Endothelial cell of umbilical vein (primary cell): Measurements from ENCODE around the gene HCST. TPM values are rescaled to one million over a fixed set of nuclear protein-coding genes. Genes with fewer than 3 reads are reported as not detected.

ENCODE experiments used
- BruUV-seq: library from RNA; stranded (reverse); fragments of 400-500 nt; replicated peaks from 2 replicates; lab custom pipeline; 2021; lab: Mats Ljungman, UMichigan
- CTCF ChIA-PET: fragments of 300-600, 350-600 bp; sonication (Branson Sonifier 250); formaldehyde crosslinking; loops from one replicate; lab custom pipeline; 2021; ENCODE audit warnings: antibody characterized with exemption, inconsistent platforms; lab: Charles Lee
- POLR2A ChIA-PET: fragments of 300-600, 350-600 bp; sonication (Branson Sonifier 250); formaldehyde crosslinking; loops from one replicate; lab custom pipeline; 2021; ENCODE audit warnings: antibody characterized with exemption, inconsistent platforms; lab: Charles Lee
- DNase-seq: peaks from one replicate; pipeline ENCODE4 v3.0.0-alpha.2; 2011; ENCODE audit warnings: low read depth, low spot score
- FAIRE-seq: peaks from 2 replicates; lab custom pipeline; 2011; peaks lifted over from hg19 to GRCh38; lab: Jason Lieb, UNC
- H2AFZ ChIP-seq: 2 replicates; pipeline ENCODE4 v1.6.0; 2012; ENCODE audit warnings: low read depth, low read length, control low read depth, inconsistent platforms
- H3K27ac ChIP-seq: 2 replicates; pipeline ENCODE4 v1.5.1; 2011; ENCODE audit warnings: low read depth, mild to moderate bottlenecking, control low read depth, low read length, moderate library complexity; ENCODE audit not compliant: insufficient read depth
- H3K27me3 ChIP-seq, 2 experiments: 2 replicates each; pipeline versions ENCODE4 v1.6.0 to v1.6.1; 2011; ENCODE audit warnings: low read length in 2 of 2, mixed read lengths in 1 of 2; ENCODE audit not compliant: control insufficient read depth in 2 of 2, insufficient read depth in 2 of 2
- H3K36me3 ChIP-seq, 2 experiments: 2 replicates in 1 of 2; 3 replicates in 1 of 2; pipeline ENCODE4 v1.5.1; 2011; ENCODE audit warnings: low read length in 2 of 2, mild to moderate bottlenecking in 1 of 2, moderate library complexity in 1 of 2; ENCODE audit not compliant: control insufficient read depth in 2 of 2, insufficient read depth in 2 of 2; ENCODE audit errors: extremely low read depth in 1 of 2
- H3K4me1 ChIP-seq: 3 replicates; pipeline ENCODE4 v1.5.1; 2011; ENCODE audit warnings: mild to moderate bottlenecking, low read length; ENCODE audit not compliant: control insufficient read depth, insufficient read depth; ENCODE audit errors: extremely low read depth
- H3K4me2 ChIP-seq: 2 replicates; pipeline ENCODE4 v1.6.1; 2011; ENCODE audit warnings: low read length, control low read depth, mixed read lengths; ENCODE audit not compliant: insufficient read depth
- H3K4me3 ChIP-seq, 3 experiments: fragments of 200-600 bp in 1 of 3; sonication (generic), shearing (Covaris generic) in 1 of 3; replicated peaks in 1 of 3; 2 replicates each; pipeline ENCODE4 v1.5.1; 2011 to 2016; ENCODE audit warnings: control low read depth in 3 of 3, low read length in 3 of 3, mild to moderate bottlenecking in 2 of 3, inconsistent platforms in 1 of 3, low read depth in 1 of 3, moderate library complexity in 1 of 3; ENCODE audit not compliant: insufficient read depth in 1 of 3
- H3K79me2 ChIP-seq: 2 replicates; pipeline ENCODE4 v1.6.0; 2012; ENCODE audit warnings: low read length, inconsistent platforms; ENCODE audit not compliant: control insufficient read depth, insufficient read depth
- H3K9ac ChIP-seq: replicated peaks from 2 replicates; pipeline ENCODE3; 2011; ENCODE audit warnings: low read length, control low read depth; ENCODE audit not compliant: insufficient read depth; ENCODE audit errors: extremely low read depth
- H3K9me1 ChIP-seq: replicated peaks from 3 replicates; pipeline ENCODE4 v1.6.0; 2011; ENCODE audit warnings: mild to moderate bottlenecking, low read length; ENCODE audit not compliant: control insufficient read depth, insufficient read depth; ENCODE audit errors: extremely low read depth
- H3K9me3 ChIP-seq: replicated peaks from 2 replicates; pipeline ENCODE4 v1.5.1; 2012; ENCODE audit warnings: low read length, inconsistent platforms; ENCODE audit not compliant: control insufficient read depth, insufficient read depth
- H4K20me1 ChIP-seq: replicated peaks from 2 replicates; pipeline ENCODE3; 2011; ENCODE audit warnings: mild to moderate bottlenecking, low read length; ENCODE audit not compliant: control insufficient read depth, insufficient read depth; ENCODE audit errors: extremely low read depth
- EZH2 ChIP-seq: IDR thresholded peaks from 2 replicates; pipeline ENCODE4 v1.6.1; 2012; ENCODE audit warnings: borderline replicate concordance, low read depth, mild to moderate bottlenecking, moderate library complexity, low read length, inconsistent platforms; ENCODE audit not compliant: severe bottlenecking
- FOS ChIP-seq: IDR thresholded peaks from 2 replicates; pipeline ENCODE4 v1.6.1; 2011; ENCODE audit warnings: mild to moderate bottlenecking, low read length, moderate library complexity, borderline replicate concordance; ENCODE audit not compliant: insufficient read depth
- GATA2 ChIP-seq: IDR thresholded peaks from 2 replicates; pipeline ENCODE4 v1.7.0; 2011; ENCODE audit warnings: low read depth, mild to moderate bottlenecking, moderate library complexity, mixed read lengths, low read length; ENCODE audit not compliant: insufficient read length, insufficient read depth
- JUN ChIP-seq: IDR thresholded peaks from 2 replicates; pipeline ENCODE4 v1.6.1; 2011; ENCODE audit warnings: borderline replicate concordance, low read depth; ENCODE audit not compliant: insufficient read length, insufficient read depth
- MYC ChIP-seq: IDR thresholded peaks from one replicate; pipeline ENCODE4 v1.6.1; 2011; ENCODE audit warnings: mild to moderate bottlenecking, low read depth, low read length
- POLR2A ChIP-seq: IDR thresholded peaks from 2 replicates; pipeline ENCODE4 v1.6.1; 2012; ENCODE audit warnings: low read depth, mild to moderate bottlenecking, control low read depth, low read length
- POLR2AphosphoS5 ChIP-seq: IDR thresholded peaks from 2 replicates; pipeline ENCODE4 v1.6.1; 2012; ENCODE audit warnings: low read depth, mild to moderate bottlenecking, control low read depth, low read length, moderate library complexity; ENCODE audit not compliant: insufficient read depth
- dilution Hi-C: fragments of 300-500 bp; cut with MboI; formaldehyde crosslinking; loops from one replicate; pipeline ENCODE4 v1.15.0; 2019; ENCODE audit warnings: low sequenced_read_pairs; ENCODE audit not compliant: extremely low pct_ligation_motif_present
- intact Hi-C: fragments of 100-400 bp; cut with micrococcal nuclease; formaldehyde crosslinking; loops from one replicate; pipeline ENCODE4 v1.10.0; 2022
- polyA plus RNA-seq, 4 experiments: library from polyadenylated mRNA; depleted of rRNA in 3 of 4; stranded (reverse) in 3 of 4; unstranded in 1 of 4; fragments of >200 nt; gene quantifications; 2 replicates each; pipeline versions ENCODE4 v1.2.1 to v1.2.3, GENCODE V29; 2011 to 2012; ENCODE audit warnings: missing spikeins in 1 of 4
- total RNA-seq: library from RNA; stranded (reverse); gene quantifications from 2 replicates; pipeline ENCODE4 v1.2.3, GENCODE V29; 2021
- TF ChIP-seq, protein P1 (sequence below), 2 donors: IDR thresholded peaks; 1 replicate in 1 of 2; 2 replicates in 1 of 2; pipeline ENCODE4 v1.5.1; 2011; ENCODE audit warnings: low read length in 2 of 2, mild to moderate bottlenecking in 2 of 2, moderate library complexity in 2 of 2, control low read depth in 1 of 2, inconsistent platforms in 1 of 2, low read depth in 1 of 2; ENCODE audit not compliant: insufficient read depth in 1 of 2; ENCODE audit errors: extremely low read depth in 1 of 2
- TF ChIP-seq, protein P2 (sequence below): IDR thresholded peaks from 2 replicates; pipeline ENCODE4 v1.6.1; 2011; ENCODE audit not compliant: insufficient read depth, insufficient read length

Gene HCST
- total and polyA plus RNA-seq, 2 donors (not counting 3 experiments of a cell fraction or from before 2014, with no cell fraction given), result not detected

DNA sequence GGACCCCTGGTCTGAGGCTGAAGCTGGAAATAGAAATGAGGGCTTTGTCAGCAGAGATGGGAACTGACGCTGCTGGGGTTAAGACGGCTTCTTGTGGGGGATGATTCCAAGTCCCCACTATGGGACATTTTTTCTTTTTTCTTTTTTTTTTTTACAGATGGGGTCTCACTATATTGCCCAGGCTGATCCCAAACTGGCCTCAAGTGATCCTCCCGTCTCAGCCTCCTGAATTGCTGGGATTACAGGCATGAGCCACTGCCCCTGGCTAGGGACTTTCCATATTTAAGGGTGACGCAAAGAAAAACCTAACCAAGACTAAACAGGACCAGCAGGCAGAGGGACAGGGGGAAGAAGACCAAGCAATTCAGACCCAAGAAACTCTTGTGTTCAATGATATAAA lies 43.9 kb downstream of the HCST start:
- no peak overlapping the region for H3K9ac ChIP-seq
- peaks cover 4% of the 10 kb centered on the region for H4K20me1 ChIP-seq
- no peaks in the 10 kb centered on the region for H3K4me1 ChIP-seq
- TF ChIP-seq EZH2 (no peak), JUN (no peak), POLR2AphosphoS5 (no peak), MYC (no peak), POLR2A (no peak), GATA2 (no peak), FOS (no peak)
- TF ChIP-seq, protein P1, sequence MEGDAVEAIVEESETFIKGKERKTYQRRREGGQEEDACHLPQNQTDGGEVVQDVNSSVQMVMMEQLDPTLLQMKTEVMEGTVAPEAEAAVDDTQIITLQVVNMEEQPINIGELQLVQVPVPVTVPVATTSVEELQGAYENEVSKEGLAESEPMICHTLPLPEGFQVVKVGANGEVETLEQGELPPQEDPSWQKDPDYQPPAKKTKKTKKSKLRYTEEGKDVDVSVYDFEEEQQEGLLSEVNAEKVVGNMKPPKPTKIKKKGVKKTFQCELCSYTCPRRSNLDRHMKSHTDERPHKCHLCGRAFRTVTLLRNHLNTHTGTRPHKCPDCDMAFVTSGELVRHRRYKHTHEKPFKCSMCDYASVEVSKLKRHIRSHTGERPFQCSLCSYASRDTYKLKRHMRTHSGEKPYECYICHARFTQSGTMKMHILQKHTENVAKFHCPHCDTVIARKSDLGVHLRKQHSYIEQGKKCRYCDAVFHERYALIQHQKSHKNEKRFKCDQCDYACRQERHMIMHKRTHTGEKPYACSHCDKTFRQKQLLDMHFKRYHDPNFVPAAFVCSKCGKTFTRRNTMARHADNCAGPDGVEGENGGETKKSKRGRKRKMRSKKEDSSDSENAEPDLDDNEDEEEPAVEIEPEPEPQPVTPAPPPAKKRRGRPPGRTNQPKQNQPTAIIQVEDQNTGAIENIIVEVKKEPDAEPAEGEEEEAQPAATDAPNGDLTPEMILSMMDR (IDR thresholded peaks at IDR 0.05; ENCODE audit: extremely low read depth in 1 of 2, insufficient read depth in 1 of 2, low read depth in 1 of 2, low read length in 2 of 2), result no peak
- TF ChIP-seq, protein P2, sequence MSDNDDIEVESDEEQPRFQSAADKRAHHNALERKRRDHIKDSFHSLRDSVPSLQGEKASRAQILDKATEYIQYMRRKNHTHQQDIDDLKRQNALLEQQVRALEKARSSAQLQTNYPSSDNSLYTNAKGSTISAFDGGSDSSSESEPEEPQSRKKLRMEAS, result no peak
- no peak overlapping the region for H3K4me3 ChIP-seq
- no peaks in the 10 kb centered on the region for H3K9me3 ChIP-seq
- no peak for FAIRE-seq
- intact Hi-C loops, result no loop called here
- ChIA-PET CTCF (interaction anchor here (1.0 kb wide), 1 partner anchor 115 kb away, joined by 3 read pairs; no protein-coding TSS in a partner anchor), POLR2A (interaction anchor here (0.5 kb wide), 1 partner anchor 201 kb away, joined by 3 read pairs; the partner anchor contains the start of genes PSENEN and U2AF1L4)
- no peak overlapping the region for H3K27ac ChIP-seq
- no peak overlapping the region for H2AFZ ChIP-seq
- H3K4me2 ChIP-seq, result no peak overlapping the region
- no peaks in the 10 kb centered on the region for H3K9me1 ChIP-seq
- dilution Hi-C loops, result no loop called here
- H3K27me3 ChIP-seq, result no peaks in the 10 kb centered on the region
- no peaks in the 10 kb centered on the region for H3K79me2 ChIP-seq
- no peaks in the 10 kb centered on the region for H3K36me3 ChIP-seq
- BruUV-seq, result no TSS peak
- no peak for DNase-seq
